Stimulated activated CD4-positive, alpha-beta T cell treated with anti-CD3 and anti-CD28 coated beads, Interleukin-2, amount 100 ng/mL, for 48 hours (primary cell): Measurements from ENCODE around the gene DYNC2LI1.

Source experiments
- DNase-seq, 2 donors: peaks; one replicate each; pipeline ENCODE4 v3.0.0-alpha.2; 2020

DYNC2LI1 gene

DNA sequence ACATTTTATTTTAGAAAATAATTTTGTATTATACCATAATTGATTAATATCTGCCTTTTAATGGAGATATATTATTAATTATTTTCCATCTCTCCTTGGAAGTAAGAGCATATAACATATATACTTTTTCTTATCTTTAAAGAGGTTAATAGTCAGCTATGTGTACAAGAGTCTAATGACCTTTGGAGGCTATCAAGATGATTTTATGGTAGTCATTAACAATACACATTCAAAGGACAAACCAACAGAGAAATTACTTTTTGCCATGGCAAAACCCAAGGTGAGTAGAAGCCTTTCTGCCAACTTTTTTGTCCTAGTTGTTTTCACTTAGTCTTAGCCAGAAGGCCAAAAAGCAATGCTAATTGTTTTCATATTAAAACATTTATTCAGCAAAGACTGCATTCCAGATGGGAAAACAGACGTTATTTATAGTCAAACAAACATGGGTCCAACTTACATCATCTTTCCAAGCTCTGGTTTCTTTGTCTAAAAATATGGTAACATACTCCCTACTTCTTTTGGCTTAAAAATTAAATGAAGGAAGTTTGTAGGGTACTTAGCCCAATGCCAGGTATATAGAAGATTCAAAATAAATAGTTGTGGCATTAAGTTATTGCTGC, 9.6 kb upstream of the DYNC2LI1 start:
- no peak for DNase-seq

- no peak for DNase-seq
These were observed 7.8 kb upstream of the DYNC2LI1 start for GRCh38 chr2:43766006-43766405.

GRCh38 chr2:43774617-43775016, 778 bp downstream of the DYNC2LI1 start:
- DNase-seq, result no peak

DNA sequence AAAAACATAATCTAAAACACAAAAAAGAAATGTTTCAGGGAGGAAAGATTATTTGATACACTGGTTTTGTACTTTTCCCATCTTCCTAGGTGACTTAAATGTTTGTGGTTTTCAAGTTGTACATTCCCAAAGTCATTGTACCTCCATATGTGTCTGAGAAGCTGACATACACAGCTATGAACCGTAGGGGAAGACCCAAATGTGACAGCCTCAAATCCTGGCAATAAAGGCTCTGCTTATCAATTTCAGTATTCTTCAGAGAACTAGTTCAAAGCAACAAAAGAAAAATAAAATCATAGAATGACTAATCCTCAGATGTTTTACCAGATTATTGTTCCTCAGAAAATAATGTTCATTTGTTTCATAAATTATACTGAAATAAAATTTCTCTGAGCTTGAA, 2.5 kb downstream of the DYNC2LI1 start:
- no peak for DNase-seq

- no peak for DNase-seq
These were observed 3.6 kb downstream of the DYNC2LI1 start for GRCh38 chr2:43777306-43777926.

GRCh38 chr2:43778233-43778632, 4.4 kb downstream of the DYNC2LI1 start:
- DNase-seq, result no peak

- no peak for DNase-seq
These were observed 14.1 kb downstream of the DYNC2LI1 start for GRCh38 chr2:43787895-43788294.

- no peak for DNase-seq
These were observed 14.8 kb downstream of the DYNC2LI1 start for GRCh38 chr2:43788646-43789045.

DNA sequence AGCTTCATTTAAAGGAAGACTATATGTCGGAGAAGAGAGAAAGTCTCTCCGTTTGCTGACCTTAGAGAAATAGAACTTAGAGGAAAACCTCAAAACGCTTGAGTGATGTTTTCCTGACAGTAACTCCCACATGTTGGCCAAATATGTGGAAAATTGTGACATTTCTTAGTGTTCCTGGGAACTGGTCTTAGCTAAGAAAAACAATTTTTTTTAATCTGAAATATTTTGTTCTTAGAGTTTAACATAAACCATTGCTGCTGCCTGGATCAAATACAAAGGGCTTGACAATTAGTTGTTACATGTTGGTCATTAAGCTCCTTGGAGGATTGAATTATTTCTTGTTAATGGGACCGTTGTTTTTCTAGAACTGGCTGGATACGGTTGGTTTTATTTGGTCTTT, 16.3 kb downstream of the DYNC2LI1 start:
- no peak for DNase-seq

DNA sequence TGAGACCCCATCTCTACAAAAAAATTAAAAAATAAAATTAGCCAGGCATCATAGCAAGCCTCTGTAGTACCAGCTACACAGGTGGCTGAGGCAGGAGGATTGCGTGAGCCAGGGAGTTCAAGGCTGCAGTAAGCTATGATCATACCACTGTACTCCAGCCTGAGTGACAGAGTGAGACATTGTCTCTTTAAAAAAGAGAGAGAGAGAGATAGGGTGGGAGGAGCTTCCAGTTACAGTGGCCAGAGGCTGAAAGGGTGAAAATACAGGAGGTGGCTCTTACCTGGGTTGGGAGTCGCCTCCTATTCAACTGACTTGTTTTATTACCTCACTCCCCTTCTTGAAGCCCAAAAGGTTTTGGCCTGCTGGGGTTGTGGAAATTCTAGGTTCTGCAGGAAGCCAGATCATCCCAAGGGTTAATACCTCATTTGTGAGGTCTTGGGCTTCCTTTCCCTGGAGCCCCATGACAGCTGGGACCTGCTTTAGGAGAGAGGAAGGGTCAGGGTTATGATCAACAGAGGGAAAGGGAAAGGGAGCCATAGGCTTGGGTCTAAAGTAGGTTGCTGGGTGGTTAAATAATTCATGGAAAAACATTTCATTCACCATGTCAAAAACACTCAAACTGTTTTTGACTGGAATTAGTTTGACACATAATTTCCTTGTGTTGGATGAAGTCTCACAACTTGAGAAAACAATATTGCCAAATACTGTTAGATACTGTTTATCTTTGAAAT, 17.4 kb downstream of the DYNC2LI1 start:
- DNase-seq, result no peak

DNA sequence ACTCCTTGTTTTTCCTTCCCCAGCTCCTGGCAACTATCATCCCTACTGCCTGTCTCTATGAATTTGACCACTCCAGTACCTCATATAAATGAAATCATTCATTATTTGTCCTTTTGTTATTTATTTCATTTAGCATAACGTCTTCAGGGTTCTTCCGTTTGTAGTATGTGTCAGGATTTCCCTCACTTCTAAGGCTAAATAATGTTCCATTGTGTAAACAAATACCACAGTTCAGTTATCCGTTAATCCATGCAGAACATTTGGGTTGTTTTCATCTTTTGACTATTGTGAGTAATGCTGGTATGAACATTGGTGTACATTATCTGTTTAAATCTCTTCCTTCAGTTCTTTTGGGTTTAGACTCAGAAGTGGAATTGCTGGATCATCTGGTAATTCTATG, 18.8 kb downstream of the DYNC2LI1 start:
- no peak for DNase-seq

DNA sequence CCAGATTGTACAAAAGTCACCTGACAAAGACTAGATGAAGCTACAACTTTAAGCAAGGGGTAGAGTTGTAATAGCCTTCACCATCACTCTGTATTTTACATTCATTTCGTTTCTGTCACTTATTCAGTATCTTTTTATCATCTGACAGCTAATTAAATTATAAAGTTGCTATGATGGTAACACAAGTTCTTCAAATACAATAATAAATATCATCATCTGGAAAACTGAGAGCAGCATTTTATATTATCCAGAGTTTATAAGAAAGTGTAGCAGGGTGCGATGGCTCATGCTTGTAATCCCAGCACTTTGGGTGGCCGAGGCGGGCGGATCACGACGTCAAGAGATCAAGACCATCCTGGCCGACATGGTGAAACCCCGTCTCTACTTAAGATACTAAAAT, 21.1 kb downstream of the DYNC2LI1 start:
- no peak for DNase-seq

GRCh38 chr2:43796206-43796605, 22.4 kb downstream of the DYNC2LI1 start:
- no peak for DNase-seq

DNA sequence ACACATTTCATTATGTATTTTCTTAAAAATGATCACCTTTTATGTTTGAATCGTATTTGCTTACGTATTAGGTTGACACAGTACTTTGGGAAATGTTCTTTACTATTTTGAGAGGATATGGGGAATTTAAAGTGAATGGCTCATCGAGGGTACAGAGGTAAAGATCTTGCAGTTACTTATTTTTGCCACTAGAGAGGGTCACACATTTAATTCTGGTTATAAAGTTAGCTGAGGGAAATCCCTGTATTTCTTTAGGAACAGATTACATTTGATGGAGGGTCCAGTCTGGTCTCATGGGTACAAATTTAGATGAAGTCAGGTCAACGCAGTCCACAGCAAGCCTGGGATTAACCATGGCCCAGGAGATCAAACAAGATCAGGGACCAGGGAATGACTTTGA, 24.5 kb downstream of the DYNC2LI1 start:
- DNase-seq, result no peak

- DNase-seq, result no peak
These were observed 27.1 kb downstream of the DYNC2LI1 start for GRCh38 chr2:43800894-43801293.

GRCh38 chr2:43802135-43802534, 28.3 kb downstream of the DYNC2LI1 start:
- no peak for DNase-seq

- DNase-seq, result no peak
These were observed 29.3 kb downstream of the DYNC2LI1 start for GRCh38 chr2:43803113-43803512.

- no peak for DNase-seq
These were observed 32.8 kb downstream of the DYNC2LI1 start for GRCh38 chr2:43806719-43807031.

GRCh38 chr2:43810452-43810851, 36.6 kb downstream of the DYNC2LI1 start:
- DNase-seq, result no peak

DNA sequence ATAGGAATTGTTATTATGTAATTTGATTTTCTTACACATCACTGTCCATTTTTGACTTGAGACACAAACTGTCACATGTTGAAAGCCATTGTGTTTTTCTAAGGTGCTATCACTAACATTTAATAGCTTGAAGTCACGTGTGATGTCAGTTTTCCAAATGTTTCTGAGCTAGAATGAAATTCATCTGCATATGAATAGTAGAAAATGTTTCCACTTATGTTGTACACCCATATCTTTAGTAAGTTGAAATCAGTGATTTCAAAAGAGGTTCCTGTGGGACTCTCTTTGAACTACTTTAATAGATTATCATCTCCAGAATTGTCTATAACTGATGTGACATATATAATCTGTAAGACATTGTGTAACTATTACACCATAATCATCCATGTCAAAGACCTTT, 37.0 kb downstream of the DYNC2LI1 start:
- no peak for DNase-seq

DNA sequence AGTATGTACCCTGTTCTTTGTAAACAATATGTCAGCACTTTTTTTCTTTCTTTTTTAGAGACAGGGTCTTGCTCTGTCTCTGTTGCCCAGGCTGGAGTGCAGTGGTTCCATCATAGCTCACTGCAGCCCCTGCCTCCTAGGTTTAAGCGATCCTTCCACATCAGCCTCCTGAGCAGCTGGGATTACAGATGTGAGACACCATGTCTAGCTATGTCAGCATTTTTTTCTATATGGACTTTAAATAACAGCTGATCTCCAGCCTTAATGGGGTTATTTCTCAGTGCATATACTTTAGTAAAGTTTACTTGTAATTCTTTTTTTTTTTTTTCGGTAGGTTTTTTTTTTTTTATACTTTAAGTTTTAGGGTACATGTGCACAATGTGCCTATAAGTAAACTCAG, 38.2 kb downstream of the DYNC2LI1 start:
- DNase-seq, result no peak

GRCh38 chr2:43812947-43813346, 39.1 kb downstream of the DYNC2LI1 start:
- no peak for DNase-seq

- DNase-seq, result no peak
These were observed 40.9 kb downstream of the DYNC2LI1 start for GRCh38 chr2:43814711-43815110.

- DNase-seq, result no peak
These were observed 44.9 kb downstream of the DYNC2LI1 start for GRCh38 chr2:43818761-43819160.
